Peyer's patch (tissue), 4 donors: ENCODE data around the gene SPG11. TPM values are rescaled to one million over a fixed set of nuclear protein-coding genes. Genes with fewer than 3 reads are reported as not detected.
A peak's percentile ranks its signal among the peaks of the same experiment; 100 is the strongest.

Experiments
- DNase-seq, 3 donors: peaks; one replicate each; pipeline ENCODE4 v3.0.0-alpha.2; 2017 to 2019
- H3K27ac ChIP-seq, 4 donors: fragments of 200-600 bp; sonication (generic); one replicate each; pipeline ENCODE4 v1.5.1; 2016 to 2019
- H3K27me3 ChIP-seq, 2 donors: fragments of 200-600 bp; sonication (generic); one replicate each; pipeline ENCODE4 v1.5.1; 2019
- H3K36me3 ChIP-seq, 3 donors: fragments of 200-600 bp; sonication (generic); one replicate each; pipeline ENCODE4 v1.5.1; 2016 to 2019
- H3K4me1 ChIP-seq, 4 donors: fragments of 200-600 bp; sonication (generic); one replicate each; pipeline ENCODE4 v1.5.1; 2016 to 2019
- H3K4me3 ChIP-seq, 4 donors: fragments of 200-600 bp; sonication (generic); 1 replicate in 3 of 4; 2 replicates in 1 of 4; pipeline ENCODE4 v1.5.1; 2016 to 2019; ENCODE audit warnings: mild to moderate bottlenecking in 1 of 4
- H3K9me3 ChIP-seq, 4 donors: fragments of 200-600 bp; sonication (generic); one replicate each; pipeline ENCODE4 v1.5.1; 2016 to 2019; ENCODE audit warnings: mild to moderate bottlenecking in 1 of 4
- CTCF ChIP-seq, 6 experiments: fragments of 450-650 bp in 4 of 6; fragments of 200-600 bp in 2 of 6; sonication (generic) in 1 of 6; IDR thresholded peaks; one replicate each; pipeline ENCODE4 v1.5.1; 2017 to 2019; ENCODE audit warnings: antibody characterized with exemption in 6 of 6, mild to moderate bottlenecking in 3 of 6, moderate library complexity in 1 of 6
- POLR2A ChIP-seq, 2 donors: fragments of 450-650 bp; IDR thresholded peaks; one replicate each; pipeline ENCODE4 v1.5.1; 2017; ENCODE audit warnings: antibody characterized with exemption in 2 of 2, mild to moderate bottlenecking in 2 of 2, moderate library complexity in 2 of 2
- total RNA-seq, 4 donors: library from RNA; depleted of rRNA; stranded (reverse); fragments of >200 nt; gene quantifications; one replicate each; pipeline ENCODE4 v1.1.0, GENCODE V29; 2016

The SPG11 gene
- total RNA-seq, 4 donors from 2014 or later, result 125 to 215 (median 167) TPM

- no peaks in the 10 kb centered on the region for H3K27me3 ChIP-seq
- no peak overlapping the region for H3K27ac ChIP-seq
- H3K4me3 ChIP-seq, result no peak overlapping the region
- no peak for DNase-seq
- H3K4me1 ChIP-seq, result no peaks in the 10 kb centered on the region
- H3K36me3 ChIP-seq, result peaks cover 0 to 89% (median 0%) of the 10 kb centered on the region in 3 donors
- H3K9me3 ChIP-seq, result no peaks in the 10 kb centered on the region
- TF ChIP-seq POLR2A (IDR thresholded peaks at IDR 0.05) (no peak), CTCF (IDR thresholded peaks at IDR 0.05) (no peak)
Measured at GRCh38 chr15:44623178-44623577, 40.3 kb downstream of the SPG11 start.

DNA sequence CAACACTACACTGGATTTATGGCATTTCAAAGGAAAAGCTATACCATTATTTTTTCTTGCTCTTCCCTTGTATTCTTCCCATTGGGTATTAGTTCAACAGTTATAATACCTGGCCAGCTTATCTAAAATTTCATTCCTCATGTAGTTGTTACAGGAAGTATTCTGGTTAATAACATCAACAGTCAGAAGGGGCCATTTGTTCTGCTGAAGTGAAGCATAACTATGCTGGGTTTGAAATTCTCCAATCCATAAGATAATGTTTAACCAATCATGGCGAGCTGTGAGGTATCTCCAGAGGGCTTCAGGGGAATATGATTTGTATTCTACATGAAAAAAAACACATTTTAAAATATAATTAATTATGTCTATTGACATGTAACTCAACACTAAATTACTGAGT is 43.4 kb downstream of the SPG11 start:
- H3K4me3 ChIP-seq, result no peak overlapping the region
- TF ChIP-seq CTCF (IDR thresholded peaks at IDR 0.05) (no peak), POLR2A (IDR thresholded peaks at IDR 0.05) (no peak)
- no peak for DNase-seq
- H3K4me1 ChIP-seq, result no peaks in the 10 kb centered on the region
- peaks cover 0 to 90% (median 0%) of the 10 kb centered on the region in 3 donors for H3K36me3 ChIP-seq
- H3K9me3 ChIP-seq, result no peaks in the 10 kb centered on the region
- no peaks in the 10 kb centered on the region for H3K27me3 ChIP-seq
- no peak overlapping the region for H3K27ac ChIP-seq

GRCh38 chr15:44616974-44617373 is 46.5 kb downstream of the SPG11 start:
- DNase-seq, result no peak
- Histone ChIP-seq H3K27ac (no peak overlapping the region), H3K4me1 (no peaks in the 10 kb centered on the region), H3K4me3 (no peak overlapping the region), H3K36me3 (peaks cover 0 to 98% (median 0%) of the 10 kb centered on the region in 3 donors), H3K27me3 (no peaks in the 10 kb centered on the region), H3K9me3 (no peaks in the 10 kb centered on the region)
- TF ChIP-seq CTCF (IDR thresholded peaks at IDR 0.05) (no peak), POLR2A (IDR thresholded peaks at IDR 0.05) (no peak)

DNA sequence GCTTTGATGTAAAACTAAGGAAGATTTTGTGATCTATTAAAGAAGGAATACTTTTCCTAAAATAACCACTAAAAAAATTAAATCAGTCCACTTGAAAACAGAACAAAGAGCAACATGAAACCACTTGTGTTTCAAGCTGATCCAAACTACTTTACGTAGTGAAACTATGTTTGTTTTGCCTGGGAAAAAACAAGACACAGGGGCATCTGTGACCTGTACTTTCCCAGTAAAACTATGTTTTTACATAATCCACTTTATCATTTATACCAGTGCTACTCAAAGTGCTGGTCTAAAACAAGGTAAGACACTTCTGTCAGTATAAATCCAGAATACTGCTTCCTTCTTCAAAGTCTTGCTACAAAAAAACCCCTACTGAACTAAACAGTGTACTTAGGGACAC is 56.7 kb downstream of the SPG11 start:
- TF ChIP-seq CTCF (IDR thresholded peaks at IDR 0.05), result no peak
- TF ChIP-seq POLR2A (IDR thresholded peaks at IDR 0.05), result no peak
- H3K4me1 ChIP-seq, result no peaks in the 10 kb centered on the region
- H3K27me3 ChIP-seq, result no peaks in the 10 kb centered on the region
- peaks cover 0 to 85% (median 0%) of the 10 kb centered on the region in 3 donors for H3K36me3 ChIP-seq
- H3K27ac ChIP-seq, result no peak overlapping the region
- no peaks in the 10 kb centered on the region for H3K9me3 ChIP-seq
- no peak for DNase-seq
- no peak overlapping the region for H3K4me3 ChIP-seq

- Histone ChIP-seq H3K36me3 (peaks cover 0 to 90% (median 0%) of the 10 kb centered on the region in 3 donors), H3K27me3 (no peaks in the 10 kb centered on the region), H3K4me3 (no peak overlapping the region), H3K9me3 (no peaks in the 10 kb centered on the region), H3K27ac (no peak overlapping the region), H3K4me1 (no peaks in the 10 kb centered on the region)
- no peak for DNase-seq
- TF ChIP-seq CTCF (IDR thresholded peaks at IDR 0.05) (no peak), POLR2A (IDR thresholded peaks at IDR 0.05) (no peak)
Measured at GRCh38 chr15:44603126-44603525, 60.3 kb downstream of the SPG11 start.

DNA sequence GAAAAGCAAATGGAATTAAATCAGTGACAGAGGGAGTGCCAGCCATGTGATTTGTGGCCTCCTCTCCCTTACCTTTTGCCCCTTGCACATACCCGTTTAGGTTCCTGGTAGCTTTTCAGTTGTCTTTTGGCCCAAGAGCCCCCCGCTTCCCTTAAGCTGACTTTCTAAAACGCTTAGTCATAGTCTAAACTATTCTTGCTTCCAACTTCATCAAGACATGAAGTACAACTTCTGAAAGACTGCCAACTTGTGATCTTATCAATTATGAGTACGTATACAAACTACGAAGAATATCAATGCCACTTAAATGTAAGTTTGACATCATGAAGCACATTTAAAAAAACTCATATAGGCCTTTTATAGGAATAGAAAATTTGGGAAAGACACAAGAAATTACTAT is 64.6 kb downstream of the SPG11 start:
- no peaks in the 10 kb centered on the region for H3K9me3 ChIP-seq
- no peak overlapping the region for H3K4me3 ChIP-seq
- peaks cover 0 to 89% (median 0%) of the 10 kb centered on the region in 3 donors for H3K36me3 ChIP-seq
- no peaks in the 10 kb centered on the region for H3K4me1 ChIP-seq
- no peak for TF ChIP-seq CTCF (IDR thresholded peaks at IDR 0.05)
- DNase-seq, result no peak
- H3K27me3 ChIP-seq, result no peaks in the 10 kb centered on the region
- peak overlapping the region in 1 of 4 donors; percentile 18 for H3K27ac ChIP-seq
